ENCODE data around the gene NEK5.

Gene NEK5

DNA sequence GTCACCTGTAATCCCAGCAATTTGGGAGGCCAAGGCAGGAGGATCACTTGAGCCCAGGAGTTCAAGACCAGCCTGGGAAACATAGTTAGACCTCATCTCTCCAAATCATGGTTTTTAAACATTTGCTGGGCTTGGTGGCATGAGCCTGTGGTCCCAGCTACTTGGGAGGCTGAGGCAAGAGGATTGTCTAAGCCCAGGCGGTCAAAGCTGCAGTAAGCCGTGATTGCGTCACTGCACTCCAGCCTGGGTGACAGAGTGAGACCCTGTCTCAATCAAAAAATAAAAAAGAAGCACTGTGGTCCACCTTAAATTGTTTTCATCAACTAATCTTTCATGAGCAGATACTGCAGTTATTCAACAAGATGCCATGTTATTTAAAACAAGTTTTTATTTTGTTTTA lies 26.4 kb downstream of the NEK5 start:
- peak; percentile 74 for TF ChIP-seq CEBPB (IDR thresholded peaks at IDR 0.05)

GRCh38 chr13:52097197-52097596 lies 31.7 kb downstream of the NEK5 start:
- TF ChIP-seq EP300 (IDR thresholded peaks at IDR 0.05; ENCODE audit: borderline replicate concordance) = no peak
- no peak for TF ChIP-seq TCF12 (IDR thresholded peaks at IDR 0.05; ENCODE audit: low read depth)
- TF ChIP-seq, protein P1, sequence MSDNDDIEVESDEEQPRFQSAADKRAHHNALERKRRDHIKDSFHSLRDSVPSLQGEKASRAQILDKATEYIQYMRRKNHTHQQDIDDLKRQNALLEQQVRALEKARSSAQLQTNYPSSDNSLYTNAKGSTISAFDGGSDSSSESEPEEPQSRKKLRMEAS (IDR thresholded peaks at IDR 0.05) = no peak
- TF ChIP-seq TAF1 (IDR thresholded peaks at IDR 0.05; ENCODE audit: low read depth) = no peak
- TF ChIP-seq ZBTB7A (IDR thresholded peaks at IDR 0.05; ENCODE audit: low read depth) = no peak
- no peak for TF ChIP-seq CEBPB (IDR thresholded peaks at IDR 0.05)
- TF ChIP-seq, protein P2, sequence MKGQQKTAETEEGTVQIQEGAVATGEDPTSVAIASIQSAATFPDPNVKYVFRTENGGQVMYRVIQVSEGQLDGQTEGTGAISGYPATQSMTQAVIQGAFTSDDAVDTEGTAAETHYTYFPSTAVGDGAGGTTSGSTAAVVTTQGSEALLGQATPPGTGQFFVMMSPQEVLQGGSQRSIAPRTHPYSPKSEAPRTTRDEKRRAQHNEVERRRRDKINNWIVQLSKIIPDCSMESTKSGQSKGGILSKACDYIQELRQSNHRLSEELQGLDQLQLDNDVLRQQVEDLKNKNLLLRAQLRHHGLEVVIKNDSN (IDR thresholded peaks at IDR 0.05) = no peak
- no peak for TF ChIP-seq EGR1 (IDR thresholded peaks at IDR 0.05)
- TF ChIP-seq CREB1 (IDR thresholded peaks at IDR 0.05; ENCODE audit: low read depth) = no peak
- no peak for TF ChIP-seq REST (IDR thresholded peaks at IDR 0.05; ENCODE audit: low read depth)
- TF ChIP-seq YY1 (IDR thresholded peaks at IDR 0.05; ENCODE audit: low read depth) = no peak
- no peak for TF ChIP-seq NFIC (IDR thresholded peaks at IDR 0.05)
- no peak for TF ChIP-seq FOXM1 (IDR thresholded peaks at IDR 0.05; ENCODE audit: borderline replicate concordance, low read depth)
- TF ChIP-seq RAD21 (IDR thresholded peaks at IDR 0.05; ENCODE audit: low read depth) = no peak
- TF ChIP-seq TEAD4 (IDR thresholded peaks at IDR 0.05) = no peak

DNA sequence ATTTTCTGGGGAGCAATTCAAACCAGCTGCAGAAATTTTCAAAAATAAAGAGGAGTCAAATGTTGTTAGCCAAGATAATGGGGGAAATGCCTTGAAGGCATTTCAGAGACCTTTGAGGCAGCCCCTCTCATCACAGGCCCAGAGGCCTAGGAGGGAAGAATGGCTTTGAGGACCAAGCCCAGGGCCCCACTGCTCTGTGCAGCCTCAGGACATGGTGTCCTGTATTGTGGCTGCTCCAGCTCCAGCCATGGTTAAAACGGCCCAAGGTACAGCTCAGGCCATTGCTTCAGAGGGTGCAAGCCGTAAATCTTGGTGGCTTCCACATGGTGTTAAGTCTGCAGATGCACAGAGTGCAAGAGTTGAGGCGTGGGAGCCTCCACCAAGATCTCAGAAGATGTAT lies 32.1 kb downstream of the NEK5 start:
- TF ChIP-seq CREB1 (IDR thresholded peaks at IDR 0.05; ENCODE audit: low read depth) (no peak), CEBPB (IDR thresholded peaks at IDR 0.05) (no peak), EGR1 (IDR thresholded peaks at IDR 0.05) (no peak), TAF1 (IDR thresholded peaks at IDR 0.05; ENCODE audit: low read depth) (no peak), NFIC (IDR thresholded peaks at IDR 0.05) (no peak)

GRCh38 chr13:52096062-52096461 lies 32.8 kb downstream of the NEK5 start:
- TF ChIP-seq CREB1 (IDR thresholded peaks at IDR 0.05; ENCODE audit: low read depth) (no peak), EGR1 (IDR thresholded peaks at IDR 0.05) (no peak), EP300 (IDR thresholded peaks at IDR 0.05; ENCODE audit: borderline replicate concordance) (no peak), YY1 (IDR thresholded peaks at IDR 0.05; ENCODE audit: low read depth) (no peak), TCF12 (IDR thresholded peaks at IDR 0.05; ENCODE audit: low read depth) (no peak), NFIC (IDR thresholded peaks at IDR 0.05) (no peak), REST (IDR thresholded peaks at IDR 0.05; ENCODE audit: low read depth) (no peak), TAF1 (IDR thresholded peaks at IDR 0.05; ENCODE audit: low read depth) (no peak), RAD21 (IDR thresholded peaks at IDR 0.05; ENCODE audit: low read depth) (no peak), FOXM1 (IDR thresholded peaks at IDR 0.05; ENCODE audit: borderline replicate concordance, low read depth) (no peak), TEAD4 (IDR thresholded peaks at IDR 0.05) (no peak), CEBPB (IDR thresholded peaks at IDR 0.05) (no peak)
- TF ChIP-seq, protein P2 (IDR thresholded peaks at IDR 0.05) = no peak

- no peak for TF ChIP-seq REST (IDR thresholded peaks at IDR 0.05; ENCODE audit: low read depth)
- TF ChIP-seq TEAD4 (IDR thresholded peaks at IDR 0.05) = no peak
- no peak for TF ChIP-seq RAD21 (IDR thresholded peaks at IDR 0.05; ENCODE audit: low read depth)
- no peak for TF ChIP-seq TCF12 (IDR thresholded peaks at IDR 0.05; ENCODE audit: low read depth)
- TF ChIP-seq CEBPB (IDR thresholded peaks at IDR 0.05) = no peak
- no peak for TF ChIP-seq EGR1 (IDR thresholded peaks at IDR 0.05)
- TF ChIP-seq, protein P1 (IDR thresholded peaks at IDR 0.05) = no peak
- no peak for TF ChIP-seq ZBTB7A (IDR thresholded peaks at IDR 0.05; ENCODE audit: low read depth)
- TF ChIP-seq TAF1 (IDR thresholded peaks at IDR 0.05; ENCODE audit: low read depth) = no peak
- TF ChIP-seq, protein P2 (IDR thresholded peaks at IDR 0.05) = no peak
- no peak for TF ChIP-seq CREB1 (IDR thresholded peaks at IDR 0.05; ENCODE audit: low read depth)
- no peak for TF ChIP-seq YY1 (IDR thresholded peaks at IDR 0.05; ENCODE audit: low read depth)
- no peak for TF ChIP-seq NFIC (IDR thresholded peaks at IDR 0.05)
- TF ChIP-seq FOXM1 (IDR thresholded peaks at IDR 0.05; ENCODE audit: borderline replicate concordance, low read depth) = no peak
- no peak for TF ChIP-seq EP300 (IDR thresholded peaks at IDR 0.05; ENCODE audit: borderline replicate concordance)
These were observed 36.8 kb downstream of the NEK5 start for GRCh38 chr13:52092087-52092486.

Measured in Ishikawa (cell line).